ENCODE results near the gene KREMEN1. TPM values are rescaled to one million over a fixed set of nuclear protein-coding genes. Genes with fewer than 3 reads are reported as not detected.

Gene KREMEN1
- total RNA-seq, 1 experiment from 2014 or later, result 31.9 TPM

DNA sequence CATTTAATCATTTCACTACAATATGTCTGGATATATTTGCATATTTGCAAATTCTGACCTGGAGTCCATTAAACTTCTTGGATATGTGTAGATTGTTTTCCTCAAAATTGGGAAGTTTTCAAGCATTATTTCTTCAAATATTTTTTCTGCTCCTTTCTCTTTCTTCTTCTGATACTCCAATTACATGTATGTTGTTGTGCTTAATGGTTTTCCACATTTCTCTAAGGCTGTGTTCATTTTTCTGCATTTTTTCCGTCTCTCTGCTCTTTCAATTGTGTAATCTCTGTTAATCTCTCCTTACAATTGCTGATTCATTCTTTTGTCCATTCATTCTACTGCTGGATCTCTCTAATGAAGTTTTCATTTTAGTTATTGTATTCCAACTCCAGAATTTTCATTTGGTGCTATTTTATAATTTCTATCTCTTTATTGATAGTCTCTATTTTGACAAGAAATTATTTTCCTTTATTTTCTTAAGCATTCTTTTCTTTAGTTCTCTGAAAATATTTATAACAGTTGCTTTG, 102.5 kb downstream of the KREMEN1 start:
- intact Hi-C loops (cut with micrococcal nuclease), result no loop called here
- ChIA-PET POLR2A (no interaction called here), CTCF (interaction anchor here (1.0 kb wide), 1 partner anchor 27 kb away, joined by 3 read pairs; no protein-coding TSS in a partner anchor)

DNA sequence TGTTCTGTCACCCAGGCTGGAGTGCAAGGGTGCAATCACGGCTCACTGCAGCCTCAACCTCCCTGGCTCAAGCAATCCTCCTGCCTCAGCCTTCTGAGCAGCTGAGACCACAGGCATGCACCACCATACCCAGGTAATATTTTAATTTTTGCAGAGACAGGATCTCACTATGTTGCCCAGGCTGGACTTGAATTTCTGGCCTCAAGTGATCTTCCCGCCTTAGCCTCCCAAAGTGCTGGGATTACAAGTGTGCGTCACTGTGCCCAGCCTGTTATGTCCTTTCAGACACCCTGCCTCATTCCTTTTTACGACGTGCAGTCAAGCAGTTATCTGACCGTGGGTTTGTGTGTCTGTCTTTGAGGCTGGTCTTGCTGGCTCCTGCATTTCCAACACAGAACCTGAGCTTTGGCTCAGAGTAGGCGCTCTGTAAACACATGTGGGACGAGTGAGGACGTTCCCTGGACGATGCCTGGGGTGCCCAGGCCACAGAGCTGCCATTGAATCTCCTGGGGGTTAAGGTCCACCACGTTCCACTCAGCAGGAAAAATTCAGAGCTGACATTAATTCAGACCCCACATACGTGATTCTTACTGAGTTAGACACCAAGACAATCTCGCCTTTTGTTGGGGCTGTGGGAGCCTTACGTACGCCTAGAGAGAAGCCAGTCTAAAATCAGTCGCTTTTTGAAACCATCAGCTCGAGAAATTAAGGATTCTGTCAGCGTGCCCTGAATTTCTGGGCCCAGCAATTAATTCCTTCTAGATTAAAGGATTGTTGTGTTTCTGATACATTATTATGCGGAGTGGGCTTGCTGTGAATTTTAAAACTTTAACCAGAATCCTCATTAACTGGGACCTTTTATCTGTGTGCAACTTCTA, 111.4 kb downstream of the KREMEN1 start:
- no peaks in the 10 kb centered on the region for H3K27me3 ChIP-seq (ENCODE audit: insufficient read depth, low read length)
- ChIA-PET RAD21 (ENCODE audit: low non-redundant PET in 1 of 2, low total read pairs in 2 of 2, uncharacterized antibody in 2 of 2, unreplicated experiment in 2 of 2) (no interaction called here), CTCF (no interaction called here), POLR2A (no interaction called here)
- no peak for TF ChIP-seq REST (IDR thresholded peaks at IDR 0.05; ENCODE audit: low read depth)
- TF ChIP-seq YY1 (IDR thresholded peaks at IDR 0.05; ENCODE audit: extremely low read depth, insufficient replicate concordance, low read depth, low read length), result no peak
- TF ChIP-seq SRF (IDR thresholded peaks at IDR 0.05; ENCODE audit: low read depth), result no peak
- TF ChIP-seq CTCF (IDR thresholded peaks at IDR 0.05 in 2 of 3, conservative IDR thresholded peaks at IDR 0.05 in 1 of 3; ENCODE audit: borderline replicate concordance in 1 of 3, insufficient read depth in 1 of 3, low read depth in 2 of 3, low read length in 2 of 3), result no peak
- TF ChIP-seq RAD21 (IDR thresholded peaks at IDR 0.05; ENCODE audit: low read depth), result no peak
- TF ChIP-seq CEBPB (IDR thresholded peaks at IDR 0.05; ENCODE audit: low read depth), result no peak
- TF ChIP-seq EZH2 (IDR thresholded peaks at IDR 0.05), result no peak
- no peak for TF ChIP-seq POLR2A (IDR thresholded peaks at IDR 0.05; ENCODE audit: borderline replicate concordance, extremely low read depth, insufficient read depth, insufficient read length)
- TF ChIP-seq JUND (IDR thresholded peaks at IDR 0.05), result no peak
- H2AFZ ChIP-seq (ENCODE audit: low read depth, low read length, poor library complexity, severe bottlenecking), result no peak overlapping the region
- BruUV-seq (replicated peaks), result no TSS peak
- no peak for ATAC-seq
- H3K4me3 ChIP-seq (replicated peaks in 1 of 2; ENCODE audit: low read depth in 1 of 2, low read length in 2 of 2), result no peak overlapping the region
- no peaks in the 10 kb centered on the region for H4K20me1 ChIP-seq (ENCODE audit: insufficient read depth)
- H3K27ac ChIP-seq (ENCODE audit: low read depth, low read length), result no peak overlapping the region
- intact Hi-C loops (cut with micrococcal nuclease), result no loop called here
- DNase-seq (ENCODE audit: low read depth, low spot score), result no peak
- H3K79me2 ChIP-seq (ENCODE audit: insufficient read depth, low read length), result no peaks in the 10 kb centered on the region
- no peaks in the 10 kb centered on the region for H3K9me2 ChIP-seq (ENCODE audit: insufficient read depth)
- no peaks in the 10 kb centered on the region for H3K4me1 ChIP-seq (ENCODE audit: control insufficient read depth in 1 of 2, insufficient read depth in 2 of 2, low read length in 2 of 2)
- H3K9ac ChIP-seq (ENCODE audit: low read length), result no peak overlapping the region
- H3K9me3 ChIP-seq (ENCODE audit: control insufficient read depth in 1 of 2, insufficient read depth in 1 of 2, low read depth in 1 of 2, low read length in 2 of 2), result no peaks in the 10 kb centered on the region
- no peaks in the 10 kb centered on the region for H3K36me3 ChIP-seq (ENCODE audit: control insufficient read depth in 1 of 2, insufficient read depth in 2 of 2, low read length in 2 of 2)
- no peak overlapping the region for H3K4me2 ChIP-seq (ENCODE audit: low read length)

More for the DNA sequence above, 102.5 kb downstream of the KREMEN1 start:
- no peaks in the 10 kb centered on the region for H3K36me3 ChIP-seq (ENCODE audit: control insufficient read depth in 1 of 2, insufficient read depth in 2 of 2, low read length in 2 of 2)
- no peak overlapping the region for H3K4me2 ChIP-seq (ENCODE audit: low read length)
- DNase-seq (ENCODE audit: low read depth, low spot score) (no peak), ATAC-seq (no peak)
- no peaks in the 10 kb centered on the region for H3K9me2 ChIP-seq (ENCODE audit: insufficient read depth)
- no peaks in the 10 kb centered on the region for H4K20me1 ChIP-seq (ENCODE audit: insufficient read depth)
- RAD21 ChIA-PET (ENCODE audit: low non-redundant PET in 1 of 2, low total read pairs in 2 of 2, uncharacterized antibody in 2 of 2, unreplicated experiment in 2 of 2), result no interaction called here
- no peaks in the 10 kb centered on the region for H3K4me1 ChIP-seq (ENCODE audit: control insufficient read depth in 1 of 2, insufficient read depth in 2 of 2, low read length in 2 of 2)
- no peak overlapping the region for H3K27ac ChIP-seq (ENCODE audit: low read depth, low read length)
- no peaks in the 10 kb centered on the region for H3K79me2 ChIP-seq (ENCODE audit: insufficient read depth, low read length)
- H3K4me3 ChIP-seq (replicated peaks in 1 of 2; ENCODE audit: low read depth in 1 of 2, low read length in 2 of 2), result no peak overlapping the region
- H2AFZ ChIP-seq (ENCODE audit: low read depth, low read length, poor library complexity, severe bottlenecking), result no peak overlapping the region
- H3K9ac ChIP-seq (ENCODE audit: low read length), result no peak overlapping the region
- BruUV-seq (replicated peaks), result no TSS peak
- H3K27me3 ChIP-seq (ENCODE audit: insufficient read depth, low read length), result no peaks in the 10 kb centered on the region
- 0 out of 4 replicates have a peak, but pooled peaks cover 0 to 3% of the 10 kb centered on the region in 2 experiments for H3K9me3 ChIP-seq (ENCODE audit: control insufficient read depth in 1 of 2, insufficient read depth in 1 of 2, low read depth in 1 of 2, low read length in 2 of 2)
- no peak for TF ChIP-seq SP1 (IDR thresholded peaks at IDR 0.05; ENCODE audit: low read depth)
- TF ChIP-seq JUND (IDR thresholded peaks at IDR 0.05), result no peak
- TF ChIP-seq FOSL1 (IDR thresholded peaks at IDR 0.05; ENCODE audit: low read depth), result no peak
- TF ChIP-seq ZNF274 (IDR thresholded peaks at IDR 0.05; ENCODE audit: low read depth, low read length), result no peak
- no peak for TF ChIP-seq CBX3 (IDR thresholded peaks at IDR 0.05; ENCODE audit: low read depth)
- no peak for TF ChIP-seq MAX (IDR thresholded peaks at IDR 0.05)
- no peak for TF ChIP-seq ZFX (IDR thresholded peaks at IDR 0.05)
